SK-N-SH treated with all-trans-retinoic acid at 6 μM for 48 hours (cell line): ENCODE measurements around the gene DIRAS3.
"Not testable (repeated sequence)": the region's sequence is repeated elsewhere in the genome, so short reads cannot be mapped to it uniquely, and the experiment has no call there.

ENCODE experiments used
- ATAC-seq: fragments of 200-7000 bp; cut with Tn5 transposase; 3 replicates; pipeline ENCODE4 v1.9.1; 2020; ENCODE audit warnings: mild to moderate bottlenecking, moderate library complexity
- ARNTL ChIP-seq: fragments of 450-650 bp; formaldehyde crosslinking; IDR thresholded peaks from 2 replicates; pipeline ENCODE4 v1.5.0; 2020; ENCODE audit warnings: low read depth, mild to moderate bottlenecking, moderate library complexity, borderline replicate concordance
- BACH2 ChIP-seq: fragments of 250-450 bp; sonication (Bioruptor Pico); IDR thresholded peaks from 2 replicates; pipeline ENCODE4 v1.9.0; 2021; ENCODE audit warnings: mild to moderate bottlenecking, borderline replicate concordance
- CREB5 ChIP-seq: fragments of 250-450 bp; sonication (Bioruptor Pico); IDR thresholded peaks from 2 replicates; pipeline ENCODE4 v1.5.1; 2020; ENCODE audit warnings: low read depth, mild to moderate bottlenecking, moderate library complexity
- ESRRG ChIP-seq: fragments of 250-450 bp; sonication (Bioruptor Pico); IDR thresholded peaks from 2 replicates; pipeline ENCODE4 v1.6.1; 2021; ENCODE audit warnings: mild to moderate bottlenecking
- GLIS3 ChIP-seq: fragments of 250-450 bp; sonication (Bioruptor Pico); IDR thresholded peaks from 2 replicates; pipeline ENCODE4 v1.5.0; 2020; ENCODE audit warnings: mild to moderate bottlenecking, moderate library complexity
- ISL1 ChIP-seq: fragments of 250-450 bp; sonication (Bioruptor Pico); IDR thresholded peaks from 2 replicates; pipeline ENCODE4 v2.1.2; 2022; ENCODE audit warnings: mild to moderate bottlenecking, moderate library complexity
- PATZ1 ChIP-seq: fragments of 250-450 bp; sonication (Bioruptor Pico); IDR thresholded peaks from 2 replicates; pipeline ENCODE4 v1.8.0; 2020; ENCODE audit warnings: mild to moderate bottlenecking, moderate library complexity, borderline replicate concordance
- POU6F1 ChIP-seq: fragments of 250-450 bp; sonication (Bioruptor Pico); IDR thresholded peaks from 2 replicates; pipeline ENCODE4 v1.8.0; 2021; ENCODE audit warnings: low read depth, mild to moderate bottlenecking, moderate library complexity, borderline replicate concordance
- PPARA ChIP-seq: fragments of 250-450 bp; sonication (Bioruptor Pico); IDR thresholded peaks from 2 replicates; pipeline ENCODE4 v1.5.0; 2020; ENCODE audit warnings: mild to moderate bottlenecking, borderline replicate concordance
- RARB ChIP-seq: fragments of 250-450 bp; sonication (Bioruptor Pico); IDR thresholded peaks from 2 replicates; pipeline ENCODE4 v1.8.0; 2021; ENCODE audit warnings: mild to moderate bottlenecking, moderate library complexity
- SNAI2 ChIP-seq: fragments of 250-450 bp; sonication (Bioruptor Pico); IDR thresholded peaks from 2 replicates; pipeline ENCODE4 v1.5.0; 2020; ENCODE audit warnings: mild to moderate bottlenecking, moderate library complexity
- TCF4 ChIP-seq: fragments of 250-450 bp; sonication (Bioruptor Pico); IDR thresholded peaks from 2 replicates; pipeline ENCODE4 v1.8.0; 2021; ENCODE audit warnings: mild to moderate bottlenecking, moderate library complexity, borderline replicate concordance
- TOX ChIP-seq: fragments of 250-450 bp; sonication (Bioruptor Pico); IDR thresholded peaks from 2 replicates; pipeline ENCODE4 v1.8.0; 2021; ENCODE audit warnings: mild to moderate bottlenecking, moderate library complexity, borderline replicate concordance
- TSHZ2 ChIP-seq: fragments of 250-450 bp; sonication (Bioruptor Pico); IDR thresholded peaks from 2 replicates; pipeline ENCODE4 v1.5.0; 2020; ENCODE audit warnings: mild to moderate bottlenecking, moderate library complexity
- ZC3H10 ChIP-seq: fragments of 250-450 bp; sonication (Bioruptor Pico); IDR thresholded peaks from 2 replicates; pipeline ENCODE4 v1.5.1; 2021; ENCODE audit warnings: mild to moderate bottlenecking, moderate library complexity
- ZFP3 ChIP-seq: fragments of 250-450 bp; sonication (Bioruptor Pico); IDR thresholded peaks from 2 replicates; pipeline ENCODE4 v1.5.0; 2020; ENCODE audit warnings: mild to moderate bottlenecking, moderate library complexity
- ZFP30 ChIP-seq: fragments of 450-650 bp; formaldehyde crosslinking; IDR thresholded peaks from 2 replicates; pipeline ENCODE4 v1.5.0; 2022; ENCODE audit warnings: mild to moderate bottlenecking, moderate library complexity
- ZNF565 ChIP-seq: fragments of 450-650 bp; formaldehyde crosslinking; conservative IDR thresholded peaks from 2 replicates; pipeline ENCODE4 v1.5.0; 2020; ENCODE audit warnings: low read depth, mild to moderate bottlenecking, moderate library complexity
- ZNF70 ChIP-seq: fragments of 450-650 bp; formaldehyde crosslinking; IDR thresholded peaks from 2 replicates; pipeline ENCODE4 v1.5.0; 2020; ENCODE audit warnings: mild to moderate bottlenecking, moderate library complexity
- ZNF8 ChIP-seq: fragments of 450-650 bp; formaldehyde crosslinking; IDR thresholded peaks from 2 replicates; pipeline ENCODE4 v1.5.0; 2020; ENCODE audit warnings: mild to moderate bottlenecking, moderate library complexity

The DIRAS3 gene

GRCh38 chr1:68065766-68066165 lies 15.3 kb upstream of the DIRAS3 start:
- no peak for ATAC-seq
- TF ChIP-seq SNAI2 (CRISPR knock-in tag) (no peak), POU6F1 (no peak), ESRRG (CRISPR knock-in tag) (no peak), PPARA (CRISPR knock-in tag) (no peak), BACH2 (CRISPR knock-in tag) (no peak), PATZ1 (CRISPR knock-in tag) (no peak), TOX (CRISPR knock-in tag) (no peak), ZFP30 (CRISPR knock-in tag) (no peak), RARB (no peak), TCF4 (CRISPR knock-in tag) (no peak), ZNF70 (no peak), ZNF8 (CRISPR knock-in tag) (no peak), TSHZ2 (CRISPR knock-in tag) (no peak), ARNTL (CRISPR knock-in tag) (no peak), CREB5 (no peak), ZNF565 (CRISPR knock-in tag) (no peak), ISL1 (CRISPR knock-in tag) (no peak), GLIS3 (CRISPR knock-in tag) (no peak), ZC3H10 (CRISPR knock-in tag) (no peak)

- ATAC-seq: not testable (repeated sequence)
Observed at GRCh38 chr1:68058053-68058452, 7.6 kb upstream of the DIRAS3 start.

GRCh38 chr1:68057564-68057963 lies 7.1 kb upstream of the DIRAS3 start:
- no peak for ATAC-seq
- TF ChIP-seq CREB5 (no peak), ZFP3 (CRISPR knock-in tag) (no peak), PATZ1 (CRISPR knock-in tag) (no peak), ARNTL (CRISPR knock-in tag) (no peak)
- TF ChIP-seq, all 23 proteins: peak for 0
